Measurements from ENCODE around the gene HIVEP1.

HIVEP1 gene

GRCh38 chr6:11976489-11976888, 35.6 kb upstream of the HIVEP1 start:
- H3K4me3 ChIP-seq (ENCODE audit: low read depth, low read length): no peak overlapping the region
- peaks cover 2% of the 10 kb centered on the region for H3K4me1 ChIP-seq
- H3K4me2 ChIP-seq (ENCODE audit: low read length): no peak overlapping the region
- no peaks in the 10 kb centered on the region for H3K79me2 ChIP-seq
- H3K9ac ChIP-seq: no peak overlapping the region
- no peaks in the 10 kb centered on the region for H3K9me3 ChIP-seq (ENCODE audit: control insufficient read depth, low read length)
- no peak for TF ChIP-seq CTCF (IDR thresholded peaks at IDR 0.05)
- no peaks in the 10 kb centered on the region for H3K36me3 ChIP-seq (ENCODE audit: control insufficient read depth, insufficient read depth, low read length)
- H2AFZ ChIP-seq: peak overlapping the region; percentile 0
- no peak overlapping the region for H3K27ac ChIP-seq
- H3K27me3 ChIP-seq (ENCODE audit: control insufficient read depth, insufficient read depth, low read length): no peaks in the 10 kb centered on the region

GRCh38 chr6:11977193-11977592, 34.9 kb upstream of the HIVEP1 start:
- H3K4me3 ChIP-seq (ENCODE audit: low read depth, low read length): no peak overlapping the region
- H3K27ac ChIP-seq: no peak overlapping the region
- no peak overlapping the region for H2AFZ ChIP-seq
- no peaks in the 10 kb centered on the region for H3K36me3 ChIP-seq (ENCODE audit: control insufficient read depth, insufficient read depth, low read length)
- H3K9me3 ChIP-seq (ENCODE audit: control insufficient read depth, low read length): no peaks in the 10 kb centered on the region
- H3K4me1 ChIP-seq: peaks cover 2% of the 10 kb centered on the region
- H3K9ac ChIP-seq: no peak overlapping the region
- H3K79me2 ChIP-seq: no peaks in the 10 kb centered on the region
- no peaks in the 10 kb centered on the region for H3K27me3 ChIP-seq (ENCODE audit: control insufficient read depth, insufficient read depth, low read length)
- H3K4me2 ChIP-seq (ENCODE audit: low read length): no peak overlapping the region
- TF ChIP-seq CTCF (IDR thresholded peaks at IDR 0.05): no peak

- Histone ChIP-seq H2AFZ (no peak overlapping the region), H3K9me3 (ENCODE audit: control insufficient read depth, low read length) (no peaks in the 10 kb centered on the region), H3K36me3 (ENCODE audit: control insufficient read depth, insufficient read depth, low read length) (no peaks in the 10 kb centered on the region), H3K79me2 (no peaks in the 10 kb centered on the region), H3K27ac (no peak overlapping the region), H3K4me1 (peaks cover 2% of the 10 kb centered on the region), H3K4me3 (ENCODE audit: low read depth, low read length) (no peak overlapping the region), H3K4me2 (ENCODE audit: low read length) (no peak overlapping the region), H3K9ac (no peak overlapping the region), H3K27me3 (ENCODE audit: control insufficient read depth, insufficient read depth, low read length) (no peaks in the 10 kb centered on the region)
- no peak for TF ChIP-seq CTCF (IDR thresholded peaks at IDR 0.05)
Measured at GRCh38 chr6:11977738-11978137, 34.4 kb upstream of the HIVEP1 start.

- Histone ChIP-seq H2AFZ (no peak overlapping the region), H3K4me3 (ENCODE audit: low read depth, low read length) (no peak overlapping the region), H3K27me3 (ENCODE audit: control insufficient read depth, insufficient read depth, low read length) (no peaks in the 10 kb centered on the region), H3K4me1 (peaks cover 2% of the 10 kb centered on the region), H3K4me2 (ENCODE audit: low read length) (no peak overlapping the region), H3K36me3 (ENCODE audit: control insufficient read depth, insufficient read depth, low read length) (no peaks in the 10 kb centered on the region), H3K9me3 (ENCODE audit: control insufficient read depth, low read length) (no peaks in the 10 kb centered on the region), H3K79me2 (no peaks in the 10 kb centered on the region), H3K27ac (no peak overlapping the region), H3K9ac (no peak overlapping the region)
- no peak for TF ChIP-seq CTCF (IDR thresholded peaks at IDR 0.05)
Measured at GRCh38 chr6:11978169-11978987, 33.7 kb upstream of the HIVEP1 start.

GRCh38 chr6:11979866-11980265, 32.2 kb upstream of the HIVEP1 start:
- no peaks in the 10 kb centered on the region for H3K4me1 ChIP-seq
- H3K27ac ChIP-seq: no peak overlapping the region
- no peaks in the 10 kb centered on the region for H3K9me3 ChIP-seq (ENCODE audit: control insufficient read depth, low read length)
- H2AFZ ChIP-seq: no peak overlapping the region
- no peak overlapping the region for H3K9ac ChIP-seq
- no peaks in the 10 kb centered on the region for H3K79me2 ChIP-seq
- H3K27me3 ChIP-seq (ENCODE audit: control insufficient read depth, insufficient read depth, low read length): no peaks in the 10 kb centered on the region
- no peak for TF ChIP-seq CTCF (IDR thresholded peaks at IDR 0.05)
- no peak overlapping the region for H3K4me2 ChIP-seq (ENCODE audit: low read length)
- no peak overlapping the region for H3K4me3 ChIP-seq (ENCODE audit: low read depth, low read length)
- H3K36me3 ChIP-seq (ENCODE audit: control insufficient read depth, insufficient read depth, low read length): no peaks in the 10 kb centered on the region
